ENCODE measurements around the gene NDUFB5. TPM values are rescaled to one million over a fixed set of nuclear protein-coding genes. Genes with fewer than 3 reads are reported as not detected.

The NDUFB5 gene
- polyA plus RNA-seq (2013, experiment 1 of 2) = 118 TPM
- 137 TPM for polyA plus RNA-seq (2013, experiment 2 of 2)

DNA sequence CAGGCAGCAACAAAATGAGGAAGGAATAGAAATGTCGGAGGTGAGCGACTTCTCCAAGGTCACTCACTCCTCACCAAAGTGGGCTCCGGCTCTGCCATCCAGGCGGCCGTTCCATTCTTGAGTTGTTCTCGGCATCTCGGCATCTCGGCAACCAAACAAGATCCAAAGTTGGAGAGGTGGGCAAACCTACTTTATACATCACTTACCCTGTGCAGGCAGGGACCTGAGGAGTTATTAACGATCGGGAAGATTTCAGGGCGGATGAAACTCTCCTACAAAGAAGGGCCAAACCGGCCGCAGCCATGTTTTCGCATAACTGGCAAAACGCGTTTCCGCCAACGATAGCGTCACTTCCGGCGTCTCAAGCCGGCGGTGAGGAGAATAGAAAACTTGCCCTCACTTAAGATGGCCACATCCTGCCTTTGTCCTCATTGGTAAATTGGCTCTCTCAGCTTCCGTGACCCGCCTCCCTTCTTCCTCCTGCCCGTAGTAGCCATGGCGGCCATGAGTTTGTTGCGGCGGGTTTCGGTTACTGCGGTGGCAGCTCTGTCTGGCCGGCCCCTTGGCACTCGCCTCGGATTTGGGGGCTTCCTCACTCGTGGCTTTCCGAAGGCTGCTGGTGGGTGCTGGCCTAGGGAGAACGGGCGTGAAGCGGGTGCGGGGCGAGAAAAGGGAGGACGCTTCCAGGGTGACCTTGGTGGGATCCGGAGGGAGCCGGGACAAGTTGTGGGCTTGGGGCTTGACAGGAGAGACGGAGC is at the start of gene NDUFB5, which contains the start of gene MRPL47:
Gene NDUFB5 (plus strand): TSS at position 474 of the 758 bp plus-strand sequence. CDS start 22 bp downstream, at position 496.
Gene MRPL47 (minus strand): TSS at position 318 of the 758 bp plus-strand sequence. CDS start 14 bp downstream, at position 304.
- Histone ChIP-seq H3K9me3 (ENCODE audit: control insufficient read depth, low read length) (no peaks in the 10 kb centered on the region), H3K4me3 (ENCODE audit: extremely low read depth, insufficient read depth, low read length, poor library complexity, severe bottlenecking) (peak within 1 kb of the TSS; percentile 87), H3K36me3 (ENCODE audit: control insufficient read depth, insufficient read depth, low read length) (peaks cover 33% of the 10 kb centered on the region), H3K27ac (ENCODE audit: low read depth, low read length, severe bottlenecking) (peak within 1 kb of the TSS; percentile 89), H3K4me1 (ENCODE audit: control insufficient read depth, insufficient read depth, low read length, poor library complexity, severe bottlenecking) (no peaks in the 10 kb centered on the region)
- 0% methylated on average over 27 to 34 of the region's 45 CpGs for WGBS, 2 experiments (ENCODE audit: insufficient coverage in 2 of 2)

DNA sequence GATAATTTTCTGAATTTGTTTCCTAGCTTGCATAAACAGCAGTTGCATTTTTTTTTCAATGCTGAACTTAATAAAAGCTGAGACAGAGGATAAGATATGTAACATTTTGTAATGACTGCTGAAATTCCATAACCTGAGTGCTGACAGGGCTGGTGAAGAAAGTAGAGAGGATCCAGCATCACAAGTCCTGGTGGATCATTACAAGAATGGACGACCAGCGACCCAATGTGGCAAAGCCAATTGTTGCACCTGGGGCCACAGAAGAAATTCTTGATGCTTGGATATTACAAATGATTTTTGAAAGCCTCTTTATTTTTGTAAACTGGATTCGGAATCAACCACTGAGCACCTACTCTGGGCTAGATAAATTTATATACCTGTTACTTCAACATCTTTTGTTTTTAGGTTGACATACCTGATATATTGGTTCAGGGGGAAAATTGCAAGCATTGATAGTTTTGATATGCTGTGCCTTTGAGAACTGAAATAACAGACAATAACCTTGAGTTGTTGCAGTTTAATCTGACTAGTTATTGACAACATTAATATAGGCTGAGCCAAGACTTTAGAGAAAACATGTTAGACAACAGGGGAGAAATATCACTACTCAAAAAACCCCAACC is 45.7 kb upstream of the NDUFB5 start:
- H3K27ac ChIP-seq (ENCODE audit: low read depth, low read length, severe bottlenecking) = no peak overlapping the region
- no peaks in the 10 kb centered on the region for H3K9me3 ChIP-seq (ENCODE audit: control insufficient read depth, low read length)
- H3K4me3 ChIP-seq (ENCODE audit: extremely low read depth, insufficient read depth, low read length, poor library complexity, severe bottlenecking) = no peak overlapping the region
- H3K4me1 ChIP-seq (ENCODE audit: control insufficient read depth, insufficient read depth, low read length, poor library complexity, severe bottlenecking) = no peaks in the 10 kb centered on the region
- no peaks in the 10 kb centered on the region for H3K36me3 ChIP-seq (ENCODE audit: control insufficient read depth, insufficient read depth, low read length)
- WGBS, 2 experiments (ENCODE audit: insufficient coverage in 2 of 2) = 0% methylated on average over 2 of the region's 3 CpGs

DNA sequence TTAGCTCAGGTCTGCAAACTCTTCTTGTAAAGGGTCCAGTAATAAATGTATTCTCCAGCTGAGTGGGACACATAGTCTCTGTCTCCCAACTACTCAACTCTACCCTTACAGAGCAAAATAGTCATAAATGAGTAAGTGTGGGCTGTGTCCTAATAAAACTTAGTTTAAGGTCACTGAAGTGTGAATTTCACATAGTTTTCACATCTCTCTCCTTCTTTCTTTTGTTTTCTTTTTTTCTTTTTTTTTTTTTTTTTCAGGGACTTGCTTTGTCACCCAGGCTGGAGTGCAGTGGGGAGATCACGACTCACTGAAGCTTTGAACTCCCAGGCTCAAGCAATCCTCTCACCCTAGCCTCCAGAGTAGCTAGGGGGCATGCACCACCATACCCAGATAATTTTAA is 43.8 kb upstream of the NDUFB5 start:
- H3K9me3 ChIP-seq (ENCODE audit: control insufficient read depth, low read length) = no peaks in the 10 kb centered on the region
- H3K4me3 ChIP-seq (ENCODE audit: extremely low read depth, insufficient read depth, low read length, poor library complexity, severe bottlenecking) = no peak overlapping the region
- H3K4me1 ChIP-seq (ENCODE audit: control insufficient read depth, insufficient read depth, low read length, poor library complexity, severe bottlenecking) = peaks cover 5% of the 10 kb centered on the region
- no peak overlapping the region for H3K27ac ChIP-seq (ENCODE audit: low read depth, low read length, severe bottlenecking)
- 40% methylated on average over 1 of the region's 1 CpG; no CpG with 5 or more reads in 1 of the 2 experiments for WGBS, 2 experiments (ENCODE audit: insufficient coverage in 2 of 2)
- no peaks in the 10 kb centered on the region for H3K36me3 ChIP-seq (ENCODE audit: control insufficient read depth, insufficient read depth, low read length)

DNA sequence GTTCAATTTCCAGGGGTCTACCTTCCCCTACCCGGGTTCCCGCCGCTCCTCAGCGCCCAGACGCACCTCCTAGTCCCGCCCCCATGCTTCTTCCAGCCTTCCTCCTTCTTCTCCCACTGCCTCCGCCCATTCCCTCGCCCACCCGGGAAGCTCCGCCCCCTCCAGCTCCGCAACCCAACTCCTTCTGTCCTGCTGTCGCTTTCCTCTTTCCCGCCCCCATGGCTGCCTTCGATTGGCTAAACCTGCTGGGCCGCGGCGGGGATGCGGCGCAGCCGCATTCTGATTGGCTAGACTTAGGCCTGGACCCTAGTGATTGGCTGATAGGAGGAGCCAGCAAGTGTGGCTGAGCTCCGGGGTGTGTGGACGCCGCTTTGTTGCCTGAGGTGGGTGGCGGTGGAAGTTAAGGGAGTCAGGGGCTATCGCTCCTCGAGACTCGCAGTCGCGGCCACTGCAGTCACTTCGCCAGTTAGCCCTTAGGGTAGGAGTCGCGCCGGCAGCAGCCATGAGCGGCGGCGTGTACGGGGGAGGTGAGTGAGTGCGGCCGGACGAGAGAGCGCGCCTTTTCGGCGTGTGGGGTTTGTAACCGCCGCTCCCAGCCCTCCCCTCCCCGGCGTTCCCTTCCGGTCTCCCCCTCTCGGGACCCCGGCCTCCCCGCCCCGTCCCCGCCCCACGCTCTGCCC is 41.9 kb upstream of the NDUFB5 start, which contains the start of gene ACTL6A:
Gene ACTL6A (plus strand): TSS at position 336 of the 680 bp plus-strand sequence. CDS start 167 bp downstream, at position 503.
- Histone ChIP-seq H3K9me3 (ENCODE audit: control insufficient read depth, low read length) (no peaks in the 10 kb centered on the region), H3K27ac (ENCODE audit: low read depth, low read length, severe bottlenecking) (peak within 1 kb of the TSS; percentile 95), H3K4me3 (ENCODE audit: extremely low read depth, insufficient read depth, low read length, poor library complexity, severe bottlenecking) (peak within 1 kb of the TSS; percentile 79), H3K4me1 (ENCODE audit: control insufficient read depth, insufficient read depth, low read length, poor library complexity, severe bottlenecking) (peaks cover 5% of the 10 kb centered on the region), H3K36me3 (ENCODE audit: control insufficient read depth, insufficient read depth, low read length) (no peaks in the 10 kb centered on the region)
- 0% methylated on average over 32 to 35 of the region's 55 CpGs for WGBS, 2 experiments (ENCODE audit: insufficient coverage in 2 of 2)

DNA sequence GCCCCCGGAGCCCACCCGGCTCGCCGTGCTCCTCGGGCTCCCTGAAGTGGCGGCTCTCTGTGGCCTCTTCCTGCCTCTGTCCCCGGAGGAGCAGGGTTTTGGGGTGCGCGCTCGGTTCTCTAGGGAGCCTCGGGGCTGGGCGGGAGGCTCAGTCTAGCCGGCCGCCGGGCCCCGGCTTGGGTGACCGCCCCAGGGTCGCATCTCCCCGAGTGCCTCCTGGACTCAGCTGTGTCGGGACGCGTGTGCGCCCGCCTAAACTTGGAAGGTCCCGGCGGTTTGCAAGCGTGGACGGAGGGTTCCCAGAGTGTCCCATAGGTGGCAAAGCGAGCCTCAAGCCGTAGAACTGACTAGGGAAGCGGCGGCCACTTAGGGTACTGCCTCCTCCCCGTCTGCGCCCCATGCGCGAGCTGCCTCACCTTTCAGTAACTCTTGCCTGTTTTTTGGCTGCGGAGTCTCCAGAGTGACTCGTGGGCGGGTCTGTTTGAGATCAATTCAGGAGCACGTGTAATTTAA is 41.3 kb upstream of the NDUFB5 start:
- no peaks in the 10 kb centered on the region for H3K9me3 ChIP-seq (ENCODE audit: control insufficient read depth, low read length)
- H3K36me3 ChIP-seq (ENCODE audit: control insufficient read depth, insufficient read depth, low read length) = no peaks in the 10 kb centered on the region
- 0 to 1% methylated on average over 33 to 34 of the region's 40 CpGs for WGBS, 2 experiments (ENCODE audit: insufficient coverage in 2 of 2)
- H3K4me3 ChIP-seq (ENCODE audit: extremely low read depth, insufficient read depth, low read length, poor library complexity, severe bottlenecking) = peak overlapping the region; percentile 79
- H3K4me1 ChIP-seq (ENCODE audit: control insufficient read depth, insufficient read depth, low read length, poor library complexity, severe bottlenecking) = peaks cover 5% of the 10 kb centered on the region
- peak overlapping the region; percentile 95 for H3K27ac ChIP-seq (ENCODE audit: low read depth, low read length, severe bottlenecking)

DNA sequence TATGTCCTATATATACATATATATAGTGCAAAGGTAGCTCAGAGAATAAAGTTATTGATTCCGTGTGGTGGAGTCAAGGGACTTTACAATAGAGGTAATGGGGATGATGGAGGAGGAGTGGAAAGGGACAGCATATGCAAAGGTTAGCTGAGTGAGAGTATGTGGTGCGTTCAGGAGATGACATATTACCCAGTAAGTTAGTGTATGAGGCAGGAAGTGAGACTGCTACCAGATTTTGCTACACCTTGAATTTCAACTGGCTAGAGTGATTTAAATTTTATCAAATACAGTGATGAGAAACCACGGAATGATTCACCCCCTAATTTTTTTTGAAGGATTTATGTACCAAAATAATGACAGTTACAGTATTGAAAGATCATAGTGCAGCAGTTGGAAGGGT is 39.1 kb upstream of the NDUFB5 start:
- peaks cover 11% of the 10 kb centered on the region for H3K36me3 ChIP-seq (ENCODE audit: control insufficient read depth, insufficient read depth, low read length)
- H3K4me1 ChIP-seq (ENCODE audit: control insufficient read depth, insufficient read depth, low read length, poor library complexity, severe bottlenecking) = peaks cover 5% of the 10 kb centered on the region
- no peak overlapping the region for H3K4me3 ChIP-seq (ENCODE audit: extremely low read depth, insufficient read depth, low read length, poor library complexity, severe bottlenecking)
- H3K27ac ChIP-seq (ENCODE audit: low read depth, low read length, severe bottlenecking) = no peak overlapping the region
- 90 to 100% methylated on average over 1 to 3 of the region's 3 CpGs for WGBS, 2 experiments (ENCODE audit: insufficient coverage in 2 of 2)
- no peaks in the 10 kb centered on the region for H3K9me3 ChIP-seq (ENCODE audit: control insufficient read depth, low read length)

DNA sequence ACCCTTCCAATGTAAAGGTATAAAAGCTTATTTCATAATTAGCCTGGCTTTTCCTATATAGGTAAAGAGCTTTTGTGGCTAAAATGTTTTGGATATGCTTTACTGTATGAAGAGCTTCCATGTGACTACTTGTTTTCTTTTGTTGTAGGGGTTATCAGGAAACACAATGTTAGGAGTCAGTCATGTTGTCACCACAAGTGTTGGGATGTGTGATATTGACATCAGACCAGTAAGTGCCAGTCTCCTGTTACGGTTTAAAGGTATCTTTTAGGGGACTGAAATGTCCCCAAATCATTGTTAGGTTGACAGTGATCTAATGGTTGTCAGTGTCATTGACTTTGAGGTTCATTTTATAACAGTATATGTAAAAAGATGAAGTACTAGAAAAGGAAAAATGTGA is 23.6 kb upstream of the NDUFB5 start:
- Histone ChIP-seq H3K4me1 (ENCODE audit: control insufficient read depth, insufficient read depth, low read length, poor library complexity, severe bottlenecking) (no peaks in the 10 kb centered on the region), H3K9me3 (ENCODE audit: control insufficient read depth, low read length) (no peaks in the 10 kb centered on the region), H3K4me3 (ENCODE audit: extremely low read depth, insufficient read depth, low read length, poor library complexity, severe bottlenecking) (no peak overlapping the region), H3K36me3 (ENCODE audit: control insufficient read depth, insufficient read depth, low read length) (peaks cover 85% of the 10 kb centered on the region), H3K27ac (ENCODE audit: low read depth, low read length, severe bottlenecking) (no peak overlapping the region)
- 88% methylated on average over 1 of the region's 1 CpG; no CpG with 5 or more reads in 1 of the 2 experiments for WGBS, 2 experiments (ENCODE audit: insufficient coverage in 2 of 2)

DNA sequence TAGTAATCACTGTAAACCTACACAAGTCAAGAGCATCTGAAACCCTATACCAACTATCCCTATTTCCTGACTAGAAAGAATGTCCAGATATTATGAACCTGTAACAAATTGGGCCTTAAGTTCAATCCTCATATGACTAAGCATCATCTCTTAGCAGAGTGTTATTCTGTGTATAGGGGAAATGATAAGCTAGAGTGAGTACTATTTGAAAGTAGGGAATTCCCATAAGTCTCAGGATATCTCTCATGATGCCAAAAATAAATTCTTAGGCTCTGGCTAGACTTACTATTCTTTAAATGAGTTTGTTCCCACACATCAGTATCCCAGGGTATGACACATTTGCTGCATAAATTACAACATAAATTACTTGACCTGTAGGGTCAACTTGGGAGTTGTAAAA is 15.5 kb upstream of the NDUFB5 start:
- Histone ChIP-seq H3K27ac (ENCODE audit: low read depth, low read length, severe bottlenecking) (no peak overlapping the region), H3K4me3 (ENCODE audit: extremely low read depth, insufficient read depth, low read length, poor library complexity, severe bottlenecking) (no peak overlapping the region), H3K4me1 (ENCODE audit: control insufficient read depth, insufficient read depth, low read length, poor library complexity, severe bottlenecking) (no peaks in the 10 kb centered on the region), H3K36me3 (ENCODE audit: control insufficient read depth, insufficient read depth, low read length) (peaks cover 91% of the 10 kb centered on the region), H3K9me3 (ENCODE audit: control insufficient read depth, low read length) (no peaks in the 10 kb centered on the region)

DNA sequence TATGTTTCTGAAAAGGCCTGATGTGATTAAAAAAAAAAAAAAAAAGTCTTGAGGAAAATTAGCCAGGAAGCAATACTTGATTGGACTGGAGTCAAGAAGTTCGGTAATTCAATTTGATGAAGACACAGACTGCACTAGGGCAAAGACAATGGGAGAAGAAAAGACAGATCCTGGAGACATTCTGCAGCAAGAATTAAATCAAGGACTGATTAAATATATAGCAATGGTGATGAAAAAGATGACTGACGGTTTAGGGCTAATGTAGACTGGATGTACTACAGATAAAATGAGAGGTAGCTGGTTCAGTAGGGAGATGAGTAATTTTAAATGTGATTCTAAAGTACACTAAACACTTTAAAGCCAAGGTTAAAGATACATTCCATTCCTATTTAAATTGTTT is 13.9 kb upstream of the NDUFB5 start:
- 73 to 86% methylated on average over 1 of the region's 2 CpGs for WGBS, 2 experiments (ENCODE audit: insufficient coverage in 2 of 2)

DNA sequence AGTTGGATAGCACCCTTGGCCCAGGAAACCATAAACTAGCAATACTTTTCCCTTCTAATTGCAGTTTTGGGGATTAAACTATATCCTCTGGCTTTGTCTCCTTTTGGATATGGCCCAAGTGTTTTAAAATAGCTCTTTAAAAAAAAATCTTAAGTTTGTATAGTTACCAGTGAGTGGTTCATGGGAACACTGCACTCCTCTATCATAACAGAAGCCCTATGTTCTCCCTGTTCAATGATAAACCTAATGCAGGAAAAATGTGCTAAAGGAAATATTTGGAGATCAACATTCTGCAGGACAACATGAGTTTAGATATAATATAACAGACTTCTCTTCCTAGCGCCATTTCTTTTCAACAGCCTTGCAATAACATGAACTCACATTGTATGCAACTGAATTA is 13.3 kb upstream of the NDUFB5 start:
- H3K4me1 ChIP-seq (ENCODE audit: control insufficient read depth, insufficient read depth, low read length, poor library complexity, severe bottlenecking) = no peaks in the 10 kb centered on the region
- no peaks in the 10 kb centered on the region for H3K9me3 ChIP-seq (ENCODE audit: control insufficient read depth, low read length)
- H3K36me3 ChIP-seq (ENCODE audit: control insufficient read depth, insufficient read depth, low read length) = peaks cover 87% of the 10 kb centered on the region
- no peak overlapping the region for H3K27ac ChIP-seq (ENCODE audit: low read depth, low read length, severe bottlenecking)
- no CpG with 5 or more reads among the region's 1 CpG for WGBS, 2 experiments (ENCODE audit: insufficient coverage in 2 of 2)
- H3K4me3 ChIP-seq (ENCODE audit: extremely low read depth, insufficient read depth, low read length, poor library complexity, severe bottlenecking) = no peak overlapping the region

More for the DNA sequence above, 13.9 kb upstream of the NDUFB5 start:
- Histone ChIP-seq H3K4me1 (ENCODE audit: control insufficient read depth, insufficient read depth, low read length, poor library complexity, severe bottlenecking) (no peaks in the 10 kb centered on the region), H3K36me3 (ENCODE audit: control insufficient read depth, insufficient read depth, low read length) (peaks cover 90% of the 10 kb centered on the region), H3K9me3 (ENCODE audit: control insufficient read depth, low read length) (no peaks in the 10 kb centered on the region), H3K4me3 (ENCODE audit: extremely low read depth, insufficient read depth, low read length, poor library complexity, severe bottlenecking) (no peak overlapping the region), H3K27ac (ENCODE audit: low read depth, low read length, severe bottlenecking) (no peak overlapping the region)

All from mesodermal cell (in vitro differentiated cells).